K562 (cell line): ENCODE results near the gene ZKSCAN8. TPM values are rescaled to one million over a fixed set of nuclear protein-coding genes. Genes with fewer than 3 reads are reported as not detected.

Experiments
- CREB5 ChIP-seq: fragments of 250-450 bp; sonication (Bioruptor Pico); IDR thresholded peaks from 2 replicates; pipeline ENCODE4 v1.5.0; 2020; ENCODE audit warnings: mild to moderate bottlenecking
- EGR1 ChIP-seq: fragments of 450-650 bp; conservative IDR thresholded peaks from 2 replicates; pipeline ENCODE4 v1.6.1; 2017; ENCODE audit warnings: mild to moderate bottlenecking
- HBP1 ChIP-seq: fragments of 450-650 bp; formaldehyde crosslinking; IDR thresholded peaks from 2 replicates; pipeline ENCODE4 v1.4.0; 2022; ENCODE audit warnings: missing genetic modification characterization
- LARP7 ChIP-seq: fragments of 450-650 bp; IDR thresholded peaks from 2 replicates; pipeline ENCODE4 v1.6.1; 2016
- RBM14 ChIP-seq: fragments of 200-400 bp; formaldehyde crosslinking; IDR thresholded peaks from 2 replicates; pipeline ENCODE4 v1.6.1; 2018; ENCODE audit warnings: low read depth, mild to moderate bottlenecking, low read length, moderate library complexity, borderline replicate concordance; ENCODE audit not compliant: insufficient read depth
- SFPQ ChIP-seq: fragments of 200-400 bp; formaldehyde crosslinking; IDR thresholded peaks from 2 replicates; pipeline ENCODE4 v1.6.1; 2017; ENCODE audit warnings: mild to moderate bottlenecking, low read depth, low read length, moderate library complexity
- SRSF7 ChIP-seq: fragments of 200-400 bp; formaldehyde crosslinking; optimal IDR thresholded peaks from 2 replicates; pipeline ENCODE3; 2017; ENCODE audit warnings: mild to moderate bottlenecking, low read depth, low read length
- STAT6 ChIP-seq: sonication (generic); formaldehyde crosslinking; IDR thresholded peaks from 2 replicates; pipeline ENCODE4 v1.8.1; 2023; ENCODE audit warnings: mild to moderate bottlenecking, missing genetic modification reagents
- U2AF1 ChIP-seq: fragments of 200-400 bp; formaldehyde crosslinking; optimal IDR thresholded peaks from 2 replicates; pipeline ENCODE3; 2017; ENCODE audit warnings: mild to moderate bottlenecking, low read depth, low read length, moderate library complexity
- ZBTB1 ChIP-seq: sonication (generic); formaldehyde crosslinking; IDR thresholded peaks from 2 replicates; pipeline ENCODE4 v1.8.1; 2023; ENCODE audit warnings: missing genetic modification reagents, low read depth, mild to moderate bottlenecking, borderline replicate concordance
- ZEB2 ChIP-seq: fragments of 450-650 bp; IDR thresholded peaks from 2 replicates; pipeline ENCODE4 v1.6.1; 2016
- ZMIZ1 ChIP-seq, 2 experiments: fragments of 150-350 bp in 1 of 2; IDR thresholded peaks; 2 replicates each; pipeline ENCODE4 v1.6.1; 2012 to 2016; ENCODE audit warnings: low read depth in 2 of 2, low read length in 2 of 2, mild to moderate bottlenecking in 1 of 2, moderate library complexity in 1 of 2
- ZNF224 ChIP-seq: sonication (generic); formaldehyde crosslinking; IDR thresholded peaks from 2 replicates; pipeline ENCODE4 v1.8.0; 2022; ENCODE audit warnings: mild to moderate bottlenecking, missing genetic modification reagents
- ZNF444 ChIP-seq: fragments of 250-450 bp; sonication (Bioruptor Pico); IDR thresholded peaks from 2 replicates; pipeline ENCODE4 v1.4.0; 2020; ENCODE audit warnings: mild to moderate bottlenecking, moderate library complexity
- polyA plus RNA-seq, 8 experiments: library from polyadenylated mRNA; depleted of rRNA in 4 of 8; stranded (reverse) in 5 of 8; unstranded in 3 of 8; fragments of >200 nt; fragmentation: Nextera tagmentation in 2 of 8; fragmentation: Illumina TruSeq in 1 of 8; extraction: Ambion mirVana in 2 of 8; extraction: Trizol in 1 of 8; gene quantifications; 2 replicates each; pipeline versions ENCODE4 v1.2.1 to v1.2.3, GENCODE V29; 2011 to 2014; ENCODE audit warnings: inconsistent platforms in 1 of 8, missing spikeins in 1 of 8
- total RNA-seq, 7 experiments: library from RNA; depleted of rRNA in 6 of 7; stranded (reverse); fragments of >200 nt in 6 of 7; fragmentation: Illumina TruSeq in 2 of 7; extraction: Trizol in 2 of 7; gene quantifications; 2 replicates each; pipeline versions ENCODE4 v1.2.1 to v1.2.3, GENCODE V29; 2011 to 2021; ENCODE audit warnings: low replicate concordance in 1 of 7

The ZKSCAN8 gene
- total and polyA plus RNA-seq, 9 of the 15 experiments (the other 6 are each of a cell fraction or from before 2014, with no cell fraction given) = 3.3 to 37.7 (median 21.7) TPM

- no peak for TF ChIP-seq ZNF224
- no peak; the same call in 1 of the 2 replicates for TF ChIP-seq STAT6 (CRISPR knock-in tag)
- TF ChIP-seq ZBTB1 (CRISPR knock-in tag) = no peak
- TF ChIP-seq CREB5 (CRISPR knock-in tag) = no peak
- TF ChIP-seq SFPQ = no peak
- TF ChIP-seq HBP1 = no peak
- peak in 1 of 2 experiments; percentile 62; a peak in 1 of 4 replicates for TF ChIP-seq ZMIZ1 (IDR thresholded peaks at IDR 0.05; ENCODE audit: low read depth in 2 of 2, low read length in 2 of 2)
- TF ChIP-seq ZNF444 (CRISPR knock-in tag) = no peak
- no peak for TF ChIP-seq U2AF1
- TF ChIP-seq SRSF7 = no peak
- no peak for TF ChIP-seq RBM14
- 0 out of 2 replicates have a peak, but pooled peaks have one; percentile 5 for TF ChIP-seq LARP7
- TF ChIP-seq EGR1 = peak; percentile 42
- peak; percentile 60; the same call in 1 of the 2 replicates for TF ChIP-seq ZEB2
Measured at GRCh38 chr6:28141500-28142329, at the start of gene ZKSCAN8 (continued).
